Naive thymus-derived CD8-positive, alpha-beta T cell (primary cell): ENCODE measurements around the gene AHRR. TPM values are rescaled to one million over a fixed set of nuclear protein-coding genes. Genes with fewer than 3 reads are reported as not detected.

Experiments
- ATAC-seq, 2 donors: fragments of 150-1000 bp; cut with Tn5 transposase in 1 of 2; sonication (Bioruptor Pico), chemical (Tn5 transposase) in 1 of 2; 1 replicate in 1 of 2; 2 replicates in 1 of 2; pipeline ENCODE4 v1.10.0; 2021; ENCODE audit warnings: mild to moderate bottlenecking in 2 of 2, moderate library complexity in 2 of 2
- POLR2A ChIA-PET: fragments of 350-600 bp; sonication (Branson Sonifier 250); formaldehyde crosslinking; loops from one replicate; lab custom pipeline; 2021; ENCODE audit warnings: antibody characterized with exemption; lab: Charles Lee
- DNase-seq, 10 donors: peaks; one replicate each; pipeline versions ENCODE4 v3.0.0 to v3.0.0-alpha.2; 2020 to 2022
- H3K27ac Mint-ChIP-seq, 10 donors: one replicate each; pipeline ENCODE4 v1.8.0; 2020 to 2022; ENCODE audit warnings: mild to moderate bottlenecking in 10 of 10, mixed read lengths in 10 of 10, moderate library complexity in 4 of 10, inconsistent platforms in 1 of 10
- H3K27me3 Mint-ChIP-seq, 5 donors: one replicate each; pipeline ENCODE4 v1.8.0; 2021 to 2022; ENCODE audit warnings: mixed read lengths in 5 of 5
- H3K36me3 Mint-ChIP-seq, 3 donors: one replicate each; pipeline ENCODE4 v1.8.0; 2020 to 2022; ENCODE audit warnings: mixed read lengths in 3 of 3, mild to moderate bottlenecking in 2 of 3, inconsistent platforms in 1 of 3
- H3K4me1 Mint-ChIP-seq, 4 donors: one replicate each; pipeline ENCODE4 v1.8.0; 2021 to 2022; ENCODE audit warnings: mixed read lengths in 4 of 4
- H3K4me3 Mint-ChIP-seq, 10 donors: one replicate each; pipeline ENCODE4 v1.8.0; 2020 to 2022; ENCODE audit warnings: mild to moderate bottlenecking in 10 of 10, mixed read lengths in 10 of 10, moderate library complexity in 6 of 10, inconsistent platforms in 1 of 10
- H3K9me3 Mint-ChIP-seq, 9 donors: one replicate each; pipeline ENCODE4 v1.8.0; 2020 to 2022; ENCODE audit warnings: mixed read lengths in 9 of 9, mild to moderate bottlenecking in 3 of 9, inconsistent platforms in 1 of 9, moderate library complexity in 1 of 9
- polyA plus RNA-seq, 3 donors: library from polyadenylated mRNA; unstranded; fragments of 300-500 nt; fragmentation: Illumina TruSeq; gene quantifications; one replicate each; pipeline ENCODE4 v1.2.3, GENCODE V29; 2021
- total RNA-seq, 8 experiments: library from RNA in 2 of 8; stranded (reverse) in 2 of 8; gene quantifications; one replicate each; pipeline ENCODE4 v1.2.3 and lab custom pipeline; 2021 to 2026

Gene AHRR
- total and polyA plus RNA-seq, 5 experiments from 2014 or later, result 0.11 to 7.6 (median 3.0) TPM; not detected in 1

GRCh38 chr5:353612-354580 is 32.4 kb downstream of the AHRR start:
- Mint-ChIP-seq H3K36me3 (no peaks in the 10 kb centered on the region), H3K4me1 (no peaks in the 10 kb centered on the region), H3K4me3 (no peak overlapping the region), H3K9me3 (no peaks in the 10 kb centered on the region), H3K27ac (no peak overlapping the region), H3K27me3 (peaks cover 0 to 2% (median 0%) of the 10 kb centered on the region in 5 donors)
- ATAC-seq (no peak), DNase-seq (peak in 1 of 10 donors; percentile 16)
- POLR2A ChIA-PET, result interaction anchor here (0.6 to 1.1 kb wide), 2 partner anchors 9 to 136 kb away, joined by 3 to 4 read pairs; partner anchors contain the start of genes CCDC127 and SDHA

GRCh38 chr5:354581-355378 is 33.3 kb downstream of the AHRR start:
- H3K9me3 Mint-ChIP-seq, result no peaks in the 10 kb centered on the region

GRCh38 chr5:355379-355935 is 33.9 kb downstream of the AHRR start:
- Mint-ChIP-seq H3K4me1 (peaks cover 0 to under 1% (median 0%) of the 10 kb centered on the region in 4 donors), H3K36me3 (no peaks in the 10 kb centered on the region), H3K4me3 (no peak overlapping the region), H3K9me3 (no peaks in the 10 kb centered on the region), H3K27ac (no peak overlapping the region), H3K27me3 (peaks cover 0 to 3% (median 0%) of the 10 kb centered on the region in 5 donors)
- POLR2A ChIA-PET, result interaction anchor here (0.5 kb wide), 1 partner anchor 15 kb away, joined by 3 read pairs; no protein-coding TSS in a partner anchor
- no peak for ATAC-seq
- no peak for DNase-seq

More at GRCh38 chr5:354581-355378, 33.3 kb downstream of the AHRR start:
- POLR2A ChIA-PET, result no interaction called here
- Mint-ChIP-seq H3K4me3 (no peak overlapping the region), H3K36me3 (no peaks in the 10 kb centered on the region), H3K27ac (no peak overlapping the region), H3K4me1 (no peaks in the 10 kb centered on the region), H3K27me3 (no peaks in the 10 kb centered on the region)
- DNase-seq (no peak), ATAC-seq (no peak)

GRCh38 chr5:355958-356357 is 34.4 kb downstream of the AHRR start:
- DNase-seq, result no peak
- Mint-ChIP-seq H3K27ac (no peak overlapping the region), H3K4me3 (no peak overlapping the region), H3K4me1 (peaks cover 0 to 2% (median 0%) of the 10 kb centered on the region in 4 donors), H3K27me3 (peaks cover 0 to 5% (median 0%) of the 10 kb centered on the region in 5 donors), H3K9me3 (no peaks in the 10 kb centered on the region), H3K36me3 (no peaks in the 10 kb centered on the region)
- no peak for ATAC-seq
- POLR2A ChIA-PET, result interaction anchor here (0.5 kb wide), 1 partner anchor 14 kb away, joined by 3 read pairs; no protein-coding TSS in a partner anchor

GRCh38 chr5:359301-359897 is 37.9 kb downstream of the AHRR start:
- H3K36me3 Mint-ChIP-seq, result peaks cover 0 to 1% (median 0%) of the 10 kb centered on the region in 3 donors
- peaks cover 0 to 5% (median 0%) of the 10 kb centered on the region in 5 donors for H3K27me3 Mint-ChIP-seq
- no peak overlapping the region for H3K27ac Mint-ChIP-seq
- ATAC-seq (no peak), DNase-seq (no peak)
- H3K9me3 Mint-ChIP-seq, result peaks cover 0 to 7% (median 2%) of the 10 kb centered on the region in 9 donors
- peaks cover 0 to 2% (median 0%) of the 10 kb centered on the region in 4 donors for H3K4me1 Mint-ChIP-seq
- POLR2A ChIA-PET, result interaction anchor here (1.0 kb wide), 1 partner anchor 12 kb away, joined by 3 read pairs; no protein-coding TSS in a partner anchor
- no peak overlapping the region for H3K4me3 Mint-ChIP-seq

GRCh38 chr5:360257-361027 is 38.9 kb downstream of the AHRR start:
- POLR2A ChIA-PET, result interaction anchor here (1.0 kb wide), 1 partner anchor 11 kb away, joined by 3 read pairs; no protein-coding TSS in a partner anchor
- peaks cover 0 to 18% (median 10%) of the 10 kb centered on the region in 9 donors for H3K9me3 Mint-ChIP-seq
- ATAC-seq, result no peak
- H3K36me3 Mint-ChIP-seq, result peaks cover 0 to 11% (median 2%) of the 10 kb centered on the region in 3 donors
- no peak for DNase-seq
- no peak overlapping the region for H3K4me3 Mint-ChIP-seq
- H3K27me3 Mint-ChIP-seq, result peaks cover 0 to 5% (median 0%) of the 10 kb centered on the region in 5 donors
- peaks cover 0 to 2% (median 0%) of the 10 kb centered on the region in 4 donors for H3K4me1 Mint-ChIP-seq
- H3K27ac Mint-ChIP-seq, result no peak overlapping the region

GRCh38 chr5:362189-362588 is 40.7 kb downstream of the AHRR start:
- Mint-ChIP-seq H3K27ac (no peak overlapping the region), H3K27me3 (peaks cover 0 to 5% (median 0%) of the 10 kb centered on the region in 5 donors), H3K36me3 (peaks cover 0 to 11% (median 2%) of the 10 kb centered on the region in 3 donors), H3K9me3 (peaks cover 0 to 27% (median 13%) of the 10 kb centered on the region in 9 donors), H3K4me3 (no peak overlapping the region), H3K4me1 (peaks cover 0 to 3% (median 2%) of the 10 kb centered on the region in 4 donors)
- ATAC-seq, result no peak
- POLR2A ChIA-PET, result interaction anchor here (1.4 to 1.9 kb wide), 2 partner anchors 13 to 16 kb away, joined by 3 to 6 read pairs; no protein-coding TSS in a partner anchor
- no peak for DNase-seq

GRCh38 chr5:362978-363765 is 41.7 kb downstream of the AHRR start:
- Mint-ChIP-seq H3K4me1 (peaks cover under 1 to 8% (median 3%) of the 10 kb centered on the region in 4 donors), H3K4me3 (no peak overlapping the region), H3K36me3 (peaks cover 0 to 11% (median 2%) of the 10 kb centered on the region in 3 donors), H3K9me3 (peaks cover 0 to 27% (median 13%) of the 10 kb centered on the region in 9 donors), H3K27me3 (peaks cover 0 to 5% (median 0%) of the 10 kb centered on the region in 5 donors), H3K27ac (no peak overlapping the region)
- POLR2A ChIA-PET, result interaction anchor here (1.2 to 1.9 kb wide), 4 partner anchors 9 to 17 kb away, joined by 3 to 6 read pairs (median 4); no protein-coding TSS in a partner anchor
- ATAC-seq (no peak), DNase-seq (no peak)

GRCh38 chr5:364497-364896 is 43.0 kb downstream of the AHRR start:
- Mint-ChIP-seq H3K27me3 (peaks cover 0 to 5% (median under 1%) of the 10 kb centered on the region in 5 donors), H3K4me3 (no peak overlapping the region), H3K9me3 (peaks cover 0 to 27% (median 13%) of the 10 kb centered on the region in 9 donors), H3K4me1 (peaks cover 12 to 21% (median 14%) of the 10 kb centered on the region in 4 donors), H3K27ac (no peak overlapping the region), H3K36me3 (peaks cover 0 to 11% (median 2%) of the 10 kb centered on the region in 3 donors)
- POLR2A ChIA-PET, result interaction anchor here (1.3 kb wide), 1 partner anchor 10 kb away, joined by 3 read pairs; no protein-coding TSS in a partner anchor
- no peak for DNase-seq
- no peak for ATAC-seq
